ENCODE results near the gene TARBP1.
"Not testable (repeated sequence)": the region's sequence is repeated elsewhere in the genome, so short reads cannot be mapped to it uniquely, and the experiment has no call there.

The TARBP1 gene

GRCh38 chr1:234400773-234401172 lies 78.2 kb downstream of the TARBP1 start:
- Histone ChIP-seq H3K18ac (ENCODE audit: low read length) (no peak overlapping the region), H2BK15ac (replicated peaks; ENCODE audit: low read depth) (no peak overlapping the region), H3K36me3 (ENCODE audit: control insufficient read depth, insufficient read depth, low read length) (no peaks in the 10 kb centered on the region), H3K27ac (ENCODE audit: low read depth, low read length) (no peak overlapping the region), H2AK5ac (ENCODE audit: low read length) (no peak overlapping the region), H3K79me1 (ENCODE audit: low read length) (no peaks in the 10 kb centered on the region), H4K8ac (ENCODE audit: low read depth, low read length) (no peak overlapping the region), H3K79me2 (ENCODE audit: control insufficient read depth, insufficient read depth, low read length) (no peaks in the 10 kb centered on the region), H3K4me1 (ENCODE audit: control insufficient read depth, low read depth, low read length) (no peaks in the 10 kb centered on the region), H2BK5ac (ENCODE audit: low read length) (no peak overlapping the region), H2BK120ac (ENCODE audit: low read depth, low read length) (no peak overlapping the region), H3K4ac (ENCODE audit: low read depth, low read length) (no peak overlapping the region), H3K4me3 (ENCODE audit: low read length) (no peak overlapping the region), H3K56ac (ENCODE audit: low read length) (no peak overlapping the region), H3K27me3 (ENCODE audit: insufficient read depth, low read length, poor library complexity) (no peaks in the 10 kb centered on the region), H3K9ac (ENCODE audit: low read length) (no peak overlapping the region), H4K5ac (ENCODE audit: low read length) (no peak overlapping the region), H3K23ac (ENCODE audit: low read length) (no peak overlapping the region), H3K4me2 (ENCODE audit: low read length) (no peak overlapping the region)
- no peak for DNase-seq

DNA sequence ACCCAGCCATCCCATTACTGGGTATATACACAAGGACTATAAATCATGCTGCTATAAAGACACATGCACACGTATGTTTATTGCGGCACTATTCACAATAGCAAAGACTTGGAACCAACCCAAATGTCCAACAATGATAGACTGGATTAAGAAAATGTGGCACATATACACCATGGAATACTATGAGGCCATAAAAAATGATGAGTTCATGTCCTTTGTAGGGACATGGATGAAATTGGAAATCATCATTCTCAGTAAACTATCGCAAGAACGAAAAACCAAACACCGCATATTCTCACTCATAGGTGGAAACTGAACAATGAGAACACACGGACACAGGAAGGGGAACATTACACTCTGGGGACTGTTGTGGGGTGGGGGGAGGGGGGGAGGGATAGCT lies 79.5 kb downstream of the TARBP1 start:
- H2BK5ac ChIP-seq (ENCODE audit: low read length); H3K79me2 ChIP-seq (ENCODE audit: control insufficient read depth, insufficient read depth, low read length); H3K23ac ChIP-seq (ENCODE audit: low read length); H3K4me3 ChIP-seq (ENCODE audit: low read length); H4K8ac ChIP-seq (ENCODE audit: low read depth, low read length); H3K18ac ChIP-seq (ENCODE audit: low read length); H3K36me3 ChIP-seq (ENCODE audit: control insufficient read depth, insufficient read depth, low read length); H2BK120ac ChIP-seq (ENCODE audit: low read depth, low read length); H3K56ac ChIP-seq (ENCODE audit: low read length); H3K4ac ChIP-seq (ENCODE audit: low read depth, low read length); H4K5ac ChIP-seq (ENCODE audit: low read length); H3K4me2 ChIP-seq (ENCODE audit: low read length); H3K27me3 ChIP-seq (ENCODE audit: insufficient read depth, low read length, poor library complexity); DNase-seq; H2AK5ac ChIP-seq (ENCODE audit: low read length); H3K27ac ChIP-seq (ENCODE audit: low read depth, low read length); H3K9ac ChIP-seq (ENCODE audit: low read length); H3K79me1 ChIP-seq (ENCODE audit: low read length); H2BK15ac ChIP-seq (replicated peaks; ENCODE audit: low read depth); H3K4me1 ChIP-seq (ENCODE audit: control insufficient read depth, low read depth, low read length): not testable (repeated sequence)
- WGBS (ENCODE audit: extremely low coverage, insufficient coverage, low lambda C conversion rate) = no CpG with 5 or more reads among the region's 6 CpGs

GRCh38 chr1:234398849-234399381 lies 80.1 kb downstream of the TARBP1 start:
- no peaks in the 10 kb centered on the region for H3K4me1 ChIP-seq (ENCODE audit: control insufficient read depth, low read depth, low read length)
- H3K27me3 ChIP-seq (ENCODE audit: insufficient read depth, low read length, poor library complexity) = no peaks in the 10 kb centered on the region
- H3K79me1 ChIP-seq (ENCODE audit: low read length) = no peaks in the 10 kb centered on the region
- no peak overlapping the region for H2BK120ac ChIP-seq (ENCODE audit: low read depth, low read length)
- no peak overlapping the region for H3K4me3 ChIP-seq (ENCODE audit: low read length)
- no peaks in the 10 kb centered on the region for H3K79me2 ChIP-seq (ENCODE audit: control insufficient read depth, insufficient read depth, low read length)
- WGBS (ENCODE audit: extremely low coverage, insufficient coverage, low lambda C conversion rate) = no CpG with 5 or more reads among the region's 8 CpGs
- H2AK5ac ChIP-seq (ENCODE audit: low read length) = no peak overlapping the region
- H4K8ac ChIP-seq (ENCODE audit: low read depth, low read length) = no peak overlapping the region
- H3K27ac ChIP-seq (ENCODE audit: low read depth, low read length) = no peak overlapping the region
- no peak overlapping the region for H3K56ac ChIP-seq (ENCODE audit: low read length)
- H3K4me2 ChIP-seq (ENCODE audit: low read length) = no peak overlapping the region
- no peak overlapping the region for H2BK5ac ChIP-seq (ENCODE audit: low read length)
- no peak overlapping the region for H3K23ac ChIP-seq (ENCODE audit: low read length)
- H3K4ac ChIP-seq (ENCODE audit: low read depth, low read length) = no peak overlapping the region
- no peak overlapping the region for H4K5ac ChIP-seq (ENCODE audit: low read length)
- H3K36me3 ChIP-seq (ENCODE audit: control insufficient read depth, insufficient read depth, low read length) = no peaks in the 10 kb centered on the region
- no peak overlapping the region for H3K18ac ChIP-seq (ENCODE audit: low read length)
- H2BK15ac ChIP-seq (replicated peaks; ENCODE audit: low read depth) = no peak overlapping the region
- no peak for DNase-seq
- no peak overlapping the region for H3K9ac ChIP-seq (ENCODE audit: low read length)

DNA sequence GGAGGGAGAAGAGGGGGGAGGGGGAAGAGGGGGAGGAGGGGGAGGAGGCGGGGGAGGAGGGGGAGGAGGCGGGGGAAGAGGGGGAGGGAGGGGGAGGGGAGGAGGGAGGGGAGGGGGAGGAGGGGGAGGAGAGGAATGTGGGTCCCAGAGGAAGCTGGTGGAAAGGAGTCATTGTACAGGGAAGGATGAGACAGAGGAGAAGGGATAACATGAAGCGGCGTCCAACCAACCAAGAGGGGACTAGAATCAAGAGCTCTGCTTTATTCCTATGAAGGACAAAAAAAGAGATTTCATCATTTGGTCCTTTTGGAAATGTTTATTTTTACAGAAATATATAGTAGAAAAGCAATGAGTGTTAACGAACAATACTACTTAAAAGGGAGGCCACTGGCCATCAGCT lies 81.2 kb downstream of the TARBP1 start:
- no peak overlapping the region for H2BK5ac ChIP-seq (ENCODE audit: low read length)
- H2AK5ac ChIP-seq (ENCODE audit: low read length) = no peak overlapping the region
- H3K79me2 ChIP-seq (ENCODE audit: control insufficient read depth, insufficient read depth, low read length) = no peaks in the 10 kb centered on the region
- H3K27ac ChIP-seq (ENCODE audit: low read depth, low read length) = no peak overlapping the region
- H3K4me2 ChIP-seq (ENCODE audit: low read length) = no peak overlapping the region
- no peak overlapping the region for H3K9ac ChIP-seq (ENCODE audit: low read length)
- no peaks in the 10 kb centered on the region for H3K27me3 ChIP-seq (ENCODE audit: insufficient read depth, low read length, poor library complexity)
- no peak overlapping the region for H3K4ac ChIP-seq (ENCODE audit: low read depth, low read length)
- no peak overlapping the region for H3K23ac ChIP-seq (ENCODE audit: low read length)
- no peaks in the 10 kb centered on the region for H3K36me3 ChIP-seq (ENCODE audit: control insufficient read depth, insufficient read depth, low read length)
- no peak overlapping the region for H4K5ac ChIP-seq (ENCODE audit: low read length)
- H2BK120ac ChIP-seq (ENCODE audit: low read depth, low read length) = no peak overlapping the region
- H3K79me1 ChIP-seq (ENCODE audit: low read length) = no peaks in the 10 kb centered on the region
- no peak overlapping the region for H2BK15ac ChIP-seq (replicated peaks; ENCODE audit: low read depth)
- no peak overlapping the region for H3K4me3 ChIP-seq (ENCODE audit: low read length)
- H3K18ac ChIP-seq (ENCODE audit: low read length) = no peak overlapping the region
- no peak overlapping the region for H3K56ac ChIP-seq (ENCODE audit: low read length)
- no peaks in the 10 kb centered on the region for H3K4me1 ChIP-seq (ENCODE audit: control insufficient read depth, low read depth, low read length)
- no peak for DNase-seq
- WGBS (ENCODE audit: extremely low coverage, insufficient coverage, low lambda C conversion rate) = no CpG with 5 or more reads among the region's 5 CpGs
- H4K8ac ChIP-seq (ENCODE audit: low read depth, low read length) = no peak overlapping the region

DNA sequence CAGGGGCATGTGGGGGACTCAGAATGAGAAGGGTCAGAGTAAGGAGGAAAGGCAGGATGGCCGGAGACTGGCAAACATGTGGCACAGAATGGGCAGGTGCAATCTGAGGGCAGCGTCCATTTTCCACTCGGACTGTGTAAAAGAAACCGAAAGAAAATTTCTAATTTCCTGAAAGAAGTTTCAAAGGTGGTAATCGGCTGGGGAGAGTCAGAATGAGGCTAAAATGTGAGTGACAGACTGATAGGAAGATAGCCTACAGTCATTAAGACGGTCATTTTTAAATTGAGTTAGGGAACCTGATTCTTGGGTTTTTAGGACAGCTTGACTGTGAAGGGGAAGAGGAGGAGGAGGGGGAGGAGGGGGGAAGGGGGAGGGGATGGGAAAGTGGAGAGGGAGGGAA lies 82.1 kb downstream of the TARBP1 start:
- H4K5ac ChIP-seq (ENCODE audit: low read length) = no peak overlapping the region
- no peak overlapping the region for H2BK15ac ChIP-seq (replicated peaks; ENCODE audit: low read depth)
- H3K4me3 ChIP-seq (ENCODE audit: low read length) = no peak overlapping the region
- no peak overlapping the region for H3K56ac ChIP-seq (ENCODE audit: low read length)
- H3K9ac ChIP-seq (ENCODE audit: low read length) = no peak overlapping the region
- H3K4ac ChIP-seq (ENCODE audit: low read depth, low read length) = no peak overlapping the region
- no peak for DNase-seq
- H3K79me2 ChIP-seq (ENCODE audit: control insufficient read depth, insufficient read depth, low read length) = no peaks in the 10 kb centered on the region
- WGBS (ENCODE audit: extremely low coverage, insufficient coverage, low lambda C conversion rate) = no CpG with 5 or more reads among the region's 6 CpGs
- no peaks in the 10 kb centered on the region for H3K27me3 ChIP-seq (ENCODE audit: insufficient read depth, low read length, poor library complexity)
- H3K4me2 ChIP-seq (ENCODE audit: low read length) = no peak overlapping the region
- H2AK5ac ChIP-seq (ENCODE audit: low read length) = no peak overlapping the region
- no peak overlapping the region for H4K8ac ChIP-seq (ENCODE audit: low read depth, low read length)
- H3K18ac ChIP-seq (ENCODE audit: low read length) = no peak overlapping the region
- H3K79me1 ChIP-seq (ENCODE audit: low read length) = no peaks in the 10 kb centered on the region
- H3K4me1 ChIP-seq (ENCODE audit: control insufficient read depth, low read depth, low read length) = no peaks in the 10 kb centered on the region
- H3K27ac ChIP-seq (ENCODE audit: low read depth, low read length) = no peak overlapping the region
- no peaks in the 10 kb centered on the region for H3K36me3 ChIP-seq (ENCODE audit: control insufficient read depth, insufficient read depth, low read length)
- H3K23ac ChIP-seq (ENCODE audit: low read length) = no peak overlapping the region
- H2BK5ac ChIP-seq (ENCODE audit: low read length) = no peak overlapping the region
- H2BK120ac ChIP-seq (ENCODE audit: low read depth, low read length) = no peak overlapping the region

DNA sequence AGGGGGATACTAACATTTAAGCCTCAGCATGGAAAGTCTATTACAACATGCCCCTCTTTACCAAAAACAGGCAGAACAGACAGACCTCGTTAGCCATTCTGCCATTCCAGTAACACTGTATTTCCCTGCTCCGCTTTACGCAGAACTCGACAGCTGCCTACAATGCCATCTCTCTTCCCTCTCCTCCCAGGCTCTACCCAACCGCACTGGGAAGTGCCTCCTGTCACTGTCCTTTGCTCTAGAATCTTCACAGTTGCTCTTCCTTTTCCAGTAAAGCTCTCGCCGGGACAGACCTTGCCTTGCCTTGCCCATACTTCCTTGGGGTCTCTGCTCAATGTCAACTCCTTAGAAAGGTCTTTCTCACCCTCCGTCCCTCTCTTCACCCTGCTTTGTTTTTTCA lies 82.9 kb downstream of the TARBP1 start:
- H3K9ac ChIP-seq (ENCODE audit: low read length) = no peak overlapping the region
- no peak overlapping the region for H4K8ac ChIP-seq (ENCODE audit: low read depth, low read length)
- no peak overlapping the region for H2BK5ac ChIP-seq (ENCODE audit: low read length)
- H3K23ac ChIP-seq (ENCODE audit: low read length) = no peak overlapping the region
- no peak overlapping the region for H2BK15ac ChIP-seq (replicated peaks; ENCODE audit: low read depth)
- no peak overlapping the region for H2AK5ac ChIP-seq (ENCODE audit: low read length)
- no peak overlapping the region for H4K5ac ChIP-seq (ENCODE audit: low read length)
- H3K4ac ChIP-seq (ENCODE audit: low read depth, low read length) = no peak overlapping the region
- WGBS (ENCODE audit: extremely low coverage, insufficient coverage, low lambda C conversion rate) = no CpG with 5 or more reads among the region's 8 CpGs
- no peak overlapping the region for H3K56ac ChIP-seq (ENCODE audit: low read length)
- no peaks in the 10 kb centered on the region for H3K4me1 ChIP-seq (ENCODE audit: control insufficient read depth, low read depth, low read length)
- no peak overlapping the region for H3K4me3 ChIP-seq (ENCODE audit: low read length)
- no peak overlapping the region for H3K27ac ChIP-seq (ENCODE audit: low read depth, low read length)
- H3K36me3 ChIP-seq (ENCODE audit: control insufficient read depth, insufficient read depth, low read length) = no peaks in the 10 kb centered on the region
- H3K79me1 ChIP-seq (ENCODE audit: low read length) = no peaks in the 10 kb centered on the region
- H2BK120ac ChIP-seq (ENCODE audit: low read depth, low read length) = no peak overlapping the region
- no peaks in the 10 kb centered on the region for H3K27me3 ChIP-seq (ENCODE audit: insufficient read depth, low read length, poor library complexity)
- no peak for DNase-seq
- no peak overlapping the region for H3K4me2 ChIP-seq (ENCODE audit: low read length)
- no peaks in the 10 kb centered on the region for H3K79me2 ChIP-seq (ENCODE audit: control insufficient read depth, insufficient read depth, low read length)
- no peak overlapping the region for H3K18ac ChIP-seq (ENCODE audit: low read length)

All from mesendoderm (in vitro differentiated cells).